ENCODE results near the gene WLS.
"Not testable (repeated sequence)": the region's sequence is repeated elsewhere in the genome, so short reads cannot be mapped to it uniquely, and the experiment has no call there.

WLS gene

GRCh38 chr1:68232289-68233148, at the start of gene WLS:
Gene WLS (minus strand): TSS chr1:68232523. CDS start chr1:68232299, 224 bp downstream.
- H3K4me3 ChIP-seq (ENCODE audit: low read depth, low read length): peak within 1 kb of the TSS; percentile 76

- no peak overlapping the region for H3K4me3 ChIP-seq (ENCODE audit: low read depth, low read length)
Measured at GRCh38 chr1:68280286-68280685, 48.0 kb upstream of the WLS start.

GRCh38 chr1:68279846-68280245, 47.5 kb upstream of the WLS start:
- H3K4me3 ChIP-seq (ENCODE audit: low read depth, low read length): no peak overlapping the region

- no peak overlapping the region for H3K4me3 ChIP-seq (ENCODE audit: low read depth, low read length)
Measured at GRCh38 chr1:68278221-68278620, 45.9 kb upstream of the WLS start.

GRCh38 chr1:68276448-68276847, 44.1 kb upstream of the WLS start:
- no peak overlapping the region for H3K4me3 ChIP-seq (ENCODE audit: low read depth, low read length)

GRCh38 chr1:68273530-68273929, 41.2 kb upstream of the WLS start:
- H3K4me3 ChIP-seq (ENCODE audit: low read depth, low read length): no peak overlapping the region

GRCh38 chr1:68271596-68271995, 39.3 kb upstream of the WLS start:
- H3K4me3 ChIP-seq (ENCODE audit: low read depth, low read length): no peak overlapping the region

GRCh38 chr1:68270951-68271350, 38.6 kb upstream of the WLS start:
- H3K4me3 ChIP-seq (ENCODE audit: low read depth, low read length): no peak overlapping the region

- H3K4me3 ChIP-seq (ENCODE audit: low read depth, low read length): no peak overlapping the region
Measured at GRCh38 chr1:68269637-68270430, 37.5 kb upstream of the WLS start.

- no peak overlapping the region for H3K4me3 ChIP-seq (ENCODE audit: low read depth, low read length)
Measured at GRCh38 chr1:68268896-68269483, 36.7 kb upstream of the WLS start.

- not testable (repeated sequence) for H3K4me3 ChIP-seq (ENCODE audit: low read depth, low read length)
Measured at GRCh38 chr1:68256824-68257223, 24.5 kb upstream of the WLS start.

GRCh38 chr1:68255301-68255700, 23.0 kb upstream of the WLS start:
- H3K4me3 ChIP-seq (ENCODE audit: low read depth, low read length): no peak overlapping the region

- no peak overlapping the region for H3K4me3 ChIP-seq (ENCODE audit: low read depth, low read length)
Measured at GRCh38 chr1:68254667-68255226, 22.4 kb upstream of the WLS start.

GRCh38 chr1:68237040-68237439, 4.7 kb upstream of the WLS start:
- H3K4me3 ChIP-seq (ENCODE audit: low read depth, low read length): no peak overlapping the region

GRCh38 chr1:68234094-68234493, 1.8 kb upstream of the WLS start:
- no peak overlapping the region for H3K4me3 ChIP-seq (ENCODE audit: low read depth, low read length)

- H3K4me3 ChIP-seq (ENCODE audit: low read depth, low read length): no peak overlapping the region
Measured at GRCh38 chr1:68233202-68233601, 879 bp upstream of the WLS start.

- H3K4me3 ChIP-seq (ENCODE audit: low read depth, low read length): peak overlapping the region; percentile 76
Measured at GRCh38 chr1:68231627-68232288, 565 bp downstream of the WLS start.

- H3K4me3 ChIP-seq (ENCODE audit: low read depth, low read length): peak overlapping the region; percentile 47
Measured at GRCh38 chr1:68230901-68231626, 1.3 kb downstream of the WLS start.

GRCh38 chr1:68230484-68230802, 1.9 kb downstream of the WLS start:
- H3K4me3 ChIP-seq (ENCODE audit: low read depth, low read length): peak overlapping the region; percentile 27
